K562 (cell line): ENCODE data around the gene SLC49A4. TPM values are rescaled to one million over a fixed set of nuclear protein-coding genes. Genes with fewer than 3 reads are reported as not detected.

ENCODE experiments used
- CBX2 ChIP-seq: fragments of 200-600 bp; sonication (generic); IDR thresholded peaks from one replicate; pipeline ENCODE4 v1.6.1; 2012; ENCODE audit warnings: mild to moderate bottlenecking, low read length, inconsistent platforms; ENCODE audit not compliant: insufficient read depth, poor library complexity, severe bottlenecking
- DDX20 ChIP-seq: fragments of 450-650 bp; IDR thresholded peaks from 2 replicates; pipeline ENCODE4 v1.6.1; 2016; ENCODE audit warnings: missing genetic modification characterization, low read depth, mild to moderate bottlenecking, missing compliant biosample characterization, moderate library complexity
- DPF2 ChIP-seq: fragments of 450-650 bp; IDR thresholded peaks from 2 replicates; pipeline ENCODE4 v1.6.1; 2016
- FOXP1 ChIP-seq: sonication (generic); formaldehyde crosslinking; IDR thresholded peaks from 2 replicates; pipeline ENCODE4 v1.8.0; 2022; ENCODE audit warnings: mild to moderate bottlenecking, missing genetic modification reagents
- HNRNPUL1 ChIP-seq: fragments of 200-400 bp; formaldehyde crosslinking; IDR thresholded peaks from 2 replicates; pipeline ENCODE4 v1.6.1; 2017; ENCODE audit warnings: low read length
- KLF13 ChIP-seq: fragments of 450-650 bp; IDR thresholded peaks from 2 replicates; pipeline ENCODE4 v1.6.1; 2016; ENCODE audit warnings: missing genetic modification characterization, low read depth, mild to moderate bottlenecking, missing compliant biosample characterization, moderate library complexity, borderline replicate concordance
- LCOR ChIP-seq: sonication (generic); formaldehyde crosslinking; IDR thresholded peaks from 2 replicates; pipeline ENCODE4 v1.8.0; 2022; ENCODE audit warnings: mild to moderate bottlenecking, missing genetic modification reagents
- NFYB ChIP-seq: IDR thresholded peaks from 2 replicates; pipeline ENCODE4 v1.6.1; 2011; ENCODE audit warnings: mild to moderate bottlenecking, moderate library complexity; ENCODE audit not compliant: insufficient read length; ENCODE audit errors: extremely low read depth
- OTX1 ChIP-seq: fragments of 450-650 bp; formaldehyde crosslinking; IDR thresholded peaks from 2 replicates; pipeline ENCODE4 v1.4.0; 2022; ENCODE audit warnings: mild to moderate bottlenecking
- SMAD2 ChIP-seq: fragments of 150-350 bp; IDR thresholded peaks from 2 replicates; pipeline ENCODE4 v1.6.1; 2014; ENCODE audit warnings: low read depth, mild to moderate bottlenecking, low read length
- U2AF1 ChIP-seq: fragments of 200-400 bp; formaldehyde crosslinking; optimal IDR thresholded peaks from 2 replicates; pipeline ENCODE3; 2017; ENCODE audit warnings: mild to moderate bottlenecking, low read depth, low read length, moderate library complexity
- ZNF121 ChIP-seq: sonication (generic); formaldehyde crosslinking; conservative IDR thresholded peaks from 2 replicates; pipeline ENCODE4 v1.8.0; 2022; ENCODE audit warnings: missing genetic modification reagents
- ZNF699 ChIP-seq: fragments of 250-450 bp; sonication (Bioruptor Pico); IDR thresholded peaks from 2 replicates; pipeline ENCODE4 v1.8.0; 2021; ENCODE audit warnings: mild to moderate bottlenecking, moderate library complexity; ENCODE audit not compliant: insufficient replicate concordance
- polyA plus RNA-seq, 8 experiments: library from polyadenylated mRNA; depleted of rRNA in 4 of 8; stranded (reverse) in 5 of 8; unstranded in 3 of 8; fragments of >200 nt; fragmentation: Nextera tagmentation in 2 of 8; fragmentation: Illumina TruSeq in 1 of 8; extraction: Ambion mirVana in 2 of 8; extraction: Trizol in 1 of 8; gene quantifications; 2 replicates each; pipeline versions ENCODE4 v1.2.1 to v1.2.3, GENCODE V29; 2011 to 2014; ENCODE audit warnings: inconsistent platforms in 1 of 8, missing spikeins in 1 of 8
- total RNA-seq, 7 experiments: library from RNA; depleted of rRNA in 6 of 7; stranded (reverse); fragments of >200 nt in 6 of 7; fragmentation: Illumina TruSeq in 2 of 7; extraction: Trizol in 2 of 7; gene quantifications; 2 replicates each; pipeline versions ENCODE4 v1.2.1 to v1.2.3, GENCODE V29; 2011 to 2021; ENCODE audit warnings: low replicate concordance in 1 of 7
- TF ChIP-seq, protein P1 (sequence below): sonication (generic); formaldehyde crosslinking; IDR thresholded peaks from 2 replicates; pipeline ENCODE4 v1.8.0; 2022; ENCODE audit warnings: mild to moderate bottlenecking, low read depth, missing genetic modification reagents
- TF ChIP-seq, protein P2 (sequence below): fragments of 450-650 bp; formaldehyde crosslinking; IDR thresholded peaks from 2 replicates; pipeline ENCODE4 v1.4.0; 2020; ENCODE audit warnings: mild to moderate bottlenecking, moderate library complexity
- TF ChIP-seq, protein P3 (sequence below): sonication (generic); formaldehyde crosslinking; IDR thresholded peaks from 2 replicates; pipeline ENCODE4 v1.8.0; 2023; ENCODE audit warnings: mild to moderate bottlenecking, missing genetic modification reagents
- TF ChIP-seq, protein P4 (sequence below): fragments of 450-650 bp; formaldehyde crosslinking; IDR thresholded peaks from 2 replicates; pipeline ENCODE4 v1.4.0; 2020; ENCODE audit warnings: mild to moderate bottlenecking, moderate library complexity
- TF ChIP-seq, protein P5 (sequence below): fragments of 450-650 bp; IDR thresholded peaks from 2 replicates; pipeline ENCODE4 v1.6.1; 2018; ENCODE audit not compliant: partially characterized antibody

The SLC49A4 gene
- total and polyA plus RNA-seq, 9 of the 15 experiments (the other 6 are each of a cell fraction or from before 2014, with no cell fraction given), result 0.15 to 1.3 (median 0.83) TPM

DNA sequence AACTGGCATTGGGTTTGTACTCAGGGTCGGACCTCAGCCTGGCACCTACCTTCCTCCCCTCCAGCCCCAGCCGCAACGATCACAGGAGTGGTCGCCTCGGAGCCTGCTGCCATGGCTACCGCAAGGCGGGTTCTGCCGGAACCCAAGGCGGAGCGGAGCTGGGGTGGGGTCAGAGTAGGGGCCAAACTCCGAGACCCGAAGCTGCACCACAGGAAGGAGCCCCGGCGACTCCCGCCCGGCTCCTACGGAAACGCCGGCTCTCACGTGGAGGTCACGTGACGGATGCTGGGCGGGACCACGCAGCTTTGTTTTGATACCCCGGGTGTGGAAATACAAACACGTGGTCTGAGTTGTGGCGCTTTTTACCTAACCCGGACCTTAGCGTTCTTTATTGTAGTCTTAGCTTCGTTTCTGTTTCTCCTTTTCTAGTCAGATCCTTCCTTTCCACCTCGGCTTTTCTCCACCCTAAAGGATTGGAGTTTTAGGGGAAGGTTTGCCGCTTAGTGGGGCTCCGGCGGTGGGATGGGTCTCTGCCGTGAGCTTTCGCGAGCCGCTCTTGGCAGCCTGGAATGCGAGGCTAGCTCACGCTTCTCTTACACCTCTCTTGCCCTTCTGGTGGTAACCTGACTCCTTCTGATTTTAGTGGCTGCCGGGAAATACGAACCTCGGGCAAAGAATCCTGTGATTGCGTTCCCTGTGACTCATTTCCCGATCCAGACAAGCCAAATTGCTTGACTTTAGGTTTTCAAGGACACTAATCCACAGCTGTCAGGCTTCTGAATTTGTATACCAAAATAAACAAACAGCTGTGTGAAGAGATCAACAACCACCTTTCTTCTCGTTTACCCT lies 1.1 kb upstream of the SLC49A4 start, which contains the start of gene HSPBAP1 (continued):
- TF ChIP-seq, protein P1, sequence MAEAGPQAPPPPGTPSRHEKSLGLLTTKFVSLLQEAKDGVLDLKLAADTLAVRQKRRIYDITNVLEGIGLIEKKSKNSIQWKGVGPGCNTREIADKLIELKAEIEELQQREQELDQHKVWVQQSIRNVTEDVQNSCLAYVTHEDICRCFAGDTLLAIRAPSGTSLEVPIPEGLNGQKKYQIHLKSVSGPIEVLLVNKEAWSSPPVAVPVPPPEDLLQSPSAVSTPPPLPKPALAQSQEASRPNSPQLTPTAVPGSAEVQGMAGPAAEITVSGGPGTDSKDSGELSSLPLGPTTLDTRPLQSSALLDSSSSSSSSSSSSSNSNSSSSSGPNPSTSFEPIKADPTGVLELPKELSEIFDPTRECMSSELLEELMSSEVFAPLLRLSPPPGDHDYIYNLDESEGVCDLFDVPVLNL (CRISPR knock-in tag), result no peak
- TF ChIP-seq CBX2, result no peak
- no peak for TF ChIP-seq U2AF1
- TF ChIP-seq, protein P2, sequence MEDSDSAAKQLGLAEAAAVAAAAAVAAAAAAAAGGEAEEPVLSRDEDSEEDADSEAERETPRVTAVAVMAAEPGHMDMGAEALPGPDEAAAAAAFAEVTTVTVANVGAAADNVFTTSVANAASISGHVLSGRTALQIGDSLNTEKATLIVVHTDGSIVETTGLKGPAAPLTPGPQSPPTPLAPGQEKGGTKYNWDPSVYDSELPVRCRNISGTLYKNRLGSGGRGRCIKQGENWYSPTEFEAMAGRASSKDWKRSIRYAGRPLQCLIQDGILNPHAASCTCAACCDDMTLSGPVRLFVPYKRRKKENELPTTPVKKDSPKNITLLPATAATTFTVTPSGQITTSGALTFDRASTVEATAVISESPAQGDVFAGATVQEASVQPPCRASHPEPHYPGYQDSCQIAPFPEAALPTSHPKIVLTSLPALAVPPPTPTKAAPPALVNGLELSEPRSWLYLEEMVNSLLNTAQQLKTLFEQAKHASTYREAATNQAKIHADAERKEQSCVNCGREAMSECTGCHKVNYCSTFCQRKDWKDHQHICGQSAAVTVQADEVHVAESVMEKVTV (CRISPR knock-in tag), result no peak
- TF ChIP-seq DPF2, result 0 out of 2 replicates have a peak, but pooled peaks have one; percentile 46
- no peak for TF ChIP-seq OTX1 (CRISPR knock-in tag)
- no peak for TF ChIP-seq HNRNPUL1
- no peak for TF ChIP-seq SMAD2
- TF ChIP-seq, protein P3, sequence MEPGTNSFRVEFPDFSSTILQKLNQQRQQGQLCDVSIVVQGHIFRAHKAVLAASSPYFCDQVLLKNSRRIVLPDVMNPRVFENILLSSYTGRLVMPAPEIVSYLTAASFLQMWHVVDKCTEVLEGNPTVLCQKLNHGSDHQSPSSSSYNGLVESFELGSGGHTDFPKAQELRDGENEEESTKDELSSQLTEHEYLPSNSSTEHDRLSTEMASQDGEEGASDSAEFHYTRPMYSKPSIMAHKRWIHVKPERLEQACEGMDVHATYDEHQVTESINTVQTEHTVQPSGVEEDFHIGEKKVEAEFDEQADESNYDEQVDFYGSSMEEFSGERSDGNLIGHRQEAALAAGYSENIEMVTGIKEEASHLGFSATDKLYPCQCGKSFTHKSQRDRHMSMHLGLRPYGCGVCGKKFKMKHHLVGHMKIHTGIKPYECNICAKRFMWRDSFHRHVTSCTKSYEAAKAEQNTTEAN (CRISPR knock-in tag), result no peak
- TF ChIP-seq NFYB, result no peak
- TF ChIP-seq, protein P4, sequence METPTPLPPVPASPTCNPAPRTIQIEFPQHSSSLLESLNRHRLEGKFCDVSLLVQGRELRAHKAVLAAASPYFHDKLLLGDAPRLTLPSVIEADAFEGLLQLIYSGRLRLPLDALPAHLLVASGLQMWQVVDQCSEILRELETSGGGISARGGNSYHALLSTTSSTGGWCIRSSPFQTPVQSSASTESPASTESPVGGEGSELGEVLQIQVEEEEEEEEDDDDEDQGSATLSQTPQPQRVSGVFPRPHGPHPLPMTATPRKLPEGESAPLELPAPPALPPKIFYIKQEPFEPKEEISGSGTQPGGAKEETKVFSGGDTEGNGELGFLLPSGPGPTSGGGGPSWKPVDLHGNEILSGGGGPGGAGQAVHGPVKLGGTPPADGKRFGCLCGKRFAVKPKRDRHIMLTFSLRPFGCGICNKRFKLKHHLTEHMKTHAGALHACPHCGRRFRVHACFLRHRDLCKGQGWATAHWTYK, result no peak
- no peak for TF ChIP-seq ZNF699 (CRISPR knock-in tag)
- no peak for TF ChIP-seq ZNF121
- peak; percentile 26; the same call in 1 of the 2 replicates for TF ChIP-seq FOXP1 (CRISPR knock-in tag)
- TF ChIP-seq LCOR (CRISPR knock-in tag), result peak; percentile 54; the same call in 1 of the 2 replicates
- no peak for TF ChIP-seq KLF13 (tag)
- TF ChIP-seq DDX20, result no peak
- TF ChIP-seq, protein P5, sequence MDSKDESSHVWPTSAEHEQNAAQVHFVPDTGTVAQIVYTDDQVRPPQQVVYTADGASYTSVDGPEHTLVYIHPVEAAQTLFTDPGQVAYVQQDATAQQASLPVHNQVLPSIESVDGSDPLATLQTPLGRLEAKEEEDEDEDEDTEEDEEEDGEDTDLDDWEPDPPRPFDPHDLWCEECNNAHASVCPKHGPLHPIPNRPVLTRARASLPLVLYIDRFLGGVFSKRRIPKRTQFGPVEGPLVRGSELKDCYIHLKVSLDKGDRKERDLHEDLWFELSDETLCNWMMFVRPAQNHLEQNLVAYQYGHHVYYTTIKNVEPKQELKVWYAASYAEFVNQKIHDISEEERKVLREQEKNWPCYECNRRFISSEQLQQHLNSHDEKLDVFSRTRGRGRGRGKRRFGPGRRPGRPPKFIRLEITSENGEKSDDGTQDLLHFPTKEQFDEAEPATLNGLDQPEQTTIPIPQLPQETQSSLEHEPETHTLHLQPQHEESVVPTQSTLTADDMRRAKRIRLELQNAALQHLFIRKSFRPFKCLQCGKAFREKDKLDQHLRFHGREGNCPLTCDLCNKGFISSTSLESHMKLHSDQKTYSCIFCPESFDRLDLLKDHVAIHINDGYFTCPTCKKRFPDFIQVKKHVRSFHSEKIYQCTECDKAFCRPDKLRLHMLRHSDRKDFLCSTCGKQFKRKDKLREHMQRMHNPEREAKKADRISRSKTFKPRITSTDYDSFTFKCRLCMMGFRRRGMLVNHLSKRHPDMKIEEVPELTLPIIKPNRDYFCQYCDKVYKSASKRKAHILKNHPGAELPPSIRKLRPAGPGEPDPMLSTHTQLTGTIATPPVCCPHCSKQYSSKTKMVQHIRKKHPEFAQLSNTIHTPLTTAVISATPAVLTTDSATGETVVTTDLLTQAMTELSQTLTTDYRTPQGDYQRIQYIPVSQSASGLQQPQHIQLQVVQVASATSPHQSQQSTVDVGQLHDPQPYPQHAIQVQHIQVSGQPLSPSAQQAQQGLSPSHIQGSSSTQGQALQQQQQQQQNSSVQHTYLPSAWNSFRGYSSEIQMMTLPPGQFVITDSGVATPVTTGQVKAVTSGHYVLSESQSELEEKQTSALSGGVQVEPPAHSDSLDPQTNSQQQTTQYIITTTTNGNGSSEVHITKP, result peak; percentile 8
